ENCODE measurements around the gene ARHGAP26.

Gene ARHGAP26

DNA sequence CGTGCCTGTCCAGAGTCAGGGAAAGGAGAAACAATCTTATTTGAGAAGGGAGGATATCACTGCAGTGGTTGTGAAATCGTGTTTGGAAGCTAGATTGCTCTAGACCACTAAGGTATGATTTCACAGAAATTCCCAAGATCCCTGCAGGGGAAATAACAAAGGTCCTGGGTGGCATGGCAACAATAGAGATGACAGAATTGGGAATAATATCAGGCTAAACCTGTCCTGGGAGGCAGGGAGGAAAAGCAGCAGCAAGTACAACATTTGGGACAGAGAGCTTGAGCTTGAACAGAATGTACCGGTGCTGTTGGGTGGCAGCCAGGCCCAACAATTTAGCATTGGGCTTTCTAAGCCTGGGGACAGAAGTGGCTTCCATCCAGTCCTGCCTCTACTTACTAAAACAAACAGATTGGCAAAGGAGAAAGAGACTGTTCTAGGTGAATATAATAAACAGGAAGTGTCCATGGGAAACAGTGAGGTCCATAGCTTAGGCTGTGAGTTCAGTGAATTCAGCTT lies 17.0 kb upstream of the ARHGAP26 start:
- no peak for DNase-seq (ENCODE audit: low spot score)

- no peak for DNase-seq (ENCODE audit: low spot score)
These were observed 16.1 kb upstream of the ARHGAP26 start for GRCh38 chr5:142754031-142754430.

DNA sequence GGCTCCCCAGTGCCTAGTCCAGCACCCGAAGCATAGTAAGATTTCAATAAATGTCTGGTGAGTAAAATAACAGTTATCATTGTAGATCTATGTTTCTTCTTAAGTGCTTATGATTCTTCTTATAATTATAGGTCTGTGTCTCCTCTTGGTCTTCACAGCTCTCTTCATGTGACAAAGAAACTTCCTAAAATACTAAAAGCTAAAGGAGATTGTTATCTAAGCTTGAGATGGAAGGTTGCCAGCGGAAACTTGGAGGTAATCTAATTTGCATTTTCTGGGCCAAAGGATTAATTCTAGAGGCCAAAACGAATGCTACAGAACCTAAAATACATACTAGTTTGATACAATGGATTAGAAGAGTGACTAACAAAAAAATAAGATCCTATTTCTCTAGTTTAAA lies 13.6 kb upstream of the ARHGAP26 start:
- no peak for DNase-seq (ENCODE audit: low spot score)

DNA sequence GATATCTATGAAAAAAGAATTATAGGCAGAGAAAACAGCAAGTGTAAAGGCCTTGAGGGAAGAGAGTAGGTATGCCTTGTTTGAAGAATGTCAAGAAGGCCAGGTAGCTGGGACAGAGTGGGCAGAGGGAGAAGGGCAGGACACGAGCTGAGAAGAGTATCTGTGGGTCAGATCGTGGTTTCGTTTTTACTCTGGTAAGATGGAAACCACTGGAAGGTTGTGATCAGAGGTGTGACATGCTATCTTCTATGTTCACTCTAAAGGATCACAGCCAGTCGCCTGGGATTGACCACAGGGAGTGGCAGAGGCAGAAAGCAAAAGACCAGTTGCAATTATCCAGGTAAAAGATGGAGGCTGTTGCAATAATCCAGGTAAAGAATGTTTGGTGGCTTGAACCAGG lies 12.6 kb upstream of the ARHGAP26 start:
- no peak for DNase-seq (ENCODE audit: low spot score)

GRCh38 chr5:142758062-142758795 lies 11.9 kb upstream of the ARHGAP26 start:
- DNase-seq (ENCODE audit: low spot score) = no peak

- no peak for DNase-seq (ENCODE audit: low spot score)
These were observed 11.4 kb upstream of the ARHGAP26 start for GRCh38 chr5:142758796-142759145.

- no peak for DNase-seq (ENCODE audit: low spot score)
These were observed 6.5 kb upstream of the ARHGAP26 start for GRCh38 chr5:142763701-142764100.

DNA sequence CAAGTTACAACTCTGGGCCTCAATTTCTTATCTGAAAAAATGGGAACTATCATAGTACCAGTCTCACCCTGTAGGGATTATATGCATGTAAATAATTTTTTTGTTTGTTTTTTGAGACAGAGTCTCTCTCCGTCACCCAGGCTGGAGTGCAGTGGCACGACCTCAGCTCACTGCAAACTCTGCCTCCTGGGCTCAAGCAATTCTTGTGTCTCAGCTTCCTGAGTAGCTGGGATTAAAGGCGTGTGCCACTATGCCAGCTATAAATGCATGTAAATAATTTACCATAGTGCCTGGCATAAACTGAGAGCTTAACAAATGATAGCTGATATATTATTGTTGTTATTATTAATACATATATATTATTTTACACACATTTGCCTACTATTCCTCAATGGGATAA lies 3.0 kb upstream of the ARHGAP26 start:
- DNase-seq (ENCODE audit: low spot score) = no peak

DNA sequence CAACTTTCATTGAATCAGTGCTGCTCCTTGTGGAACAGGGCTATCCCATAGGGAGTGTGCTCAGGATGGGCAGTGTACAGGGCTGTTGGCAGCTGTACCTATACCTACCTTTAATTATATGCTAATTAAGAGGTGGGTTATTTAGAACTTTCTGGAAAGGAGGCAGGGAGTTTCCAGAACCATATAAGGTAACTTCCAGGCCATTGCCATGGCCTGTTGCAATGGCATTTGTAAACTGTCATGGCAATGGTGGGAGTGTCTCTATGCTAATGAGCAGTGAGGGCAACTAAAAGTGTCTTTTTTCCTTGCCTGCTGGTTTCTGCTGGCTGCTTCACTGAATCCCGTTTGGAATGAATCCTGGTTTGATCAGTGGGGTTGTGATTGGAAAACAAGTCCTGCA lies 2.3 kb upstream of the ARHGAP26 start:
- no peak for DNase-seq (ENCODE audit: low spot score)

GRCh38 chr5:142769251-142769792 lies 855 bp upstream of the ARHGAP26 start:
- DNase-seq (ENCODE audit: low spot score) = no peak

- no peak for DNase-seq (ENCODE audit: low spot score)
These were observed 753 bp downstream of the ARHGAP26 start for GRCh38 chr5:142770650-142771609.

DNA sequence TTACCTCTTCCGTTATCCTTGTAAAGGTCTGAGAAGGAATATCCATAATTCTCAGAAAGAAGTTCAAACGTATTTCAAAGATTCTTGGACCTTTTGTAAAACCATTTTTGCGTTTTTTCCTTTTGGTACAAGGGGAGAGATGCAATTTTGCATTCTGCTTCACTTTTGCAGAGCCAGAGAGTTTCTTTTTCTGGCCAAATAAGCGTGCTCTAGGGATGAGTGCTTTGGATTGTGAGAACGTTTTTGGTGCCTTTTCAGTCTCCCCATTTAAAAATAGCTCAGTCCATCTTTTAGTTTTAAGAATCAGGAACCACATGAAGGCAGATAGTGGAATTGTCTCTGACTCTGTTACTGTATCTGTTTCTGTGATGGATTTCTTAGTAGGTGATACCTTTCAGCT lies 1.5 kb downstream of the ARHGAP26 start:
- no peak for DNase-seq (ENCODE audit: low spot score)

DNA sequence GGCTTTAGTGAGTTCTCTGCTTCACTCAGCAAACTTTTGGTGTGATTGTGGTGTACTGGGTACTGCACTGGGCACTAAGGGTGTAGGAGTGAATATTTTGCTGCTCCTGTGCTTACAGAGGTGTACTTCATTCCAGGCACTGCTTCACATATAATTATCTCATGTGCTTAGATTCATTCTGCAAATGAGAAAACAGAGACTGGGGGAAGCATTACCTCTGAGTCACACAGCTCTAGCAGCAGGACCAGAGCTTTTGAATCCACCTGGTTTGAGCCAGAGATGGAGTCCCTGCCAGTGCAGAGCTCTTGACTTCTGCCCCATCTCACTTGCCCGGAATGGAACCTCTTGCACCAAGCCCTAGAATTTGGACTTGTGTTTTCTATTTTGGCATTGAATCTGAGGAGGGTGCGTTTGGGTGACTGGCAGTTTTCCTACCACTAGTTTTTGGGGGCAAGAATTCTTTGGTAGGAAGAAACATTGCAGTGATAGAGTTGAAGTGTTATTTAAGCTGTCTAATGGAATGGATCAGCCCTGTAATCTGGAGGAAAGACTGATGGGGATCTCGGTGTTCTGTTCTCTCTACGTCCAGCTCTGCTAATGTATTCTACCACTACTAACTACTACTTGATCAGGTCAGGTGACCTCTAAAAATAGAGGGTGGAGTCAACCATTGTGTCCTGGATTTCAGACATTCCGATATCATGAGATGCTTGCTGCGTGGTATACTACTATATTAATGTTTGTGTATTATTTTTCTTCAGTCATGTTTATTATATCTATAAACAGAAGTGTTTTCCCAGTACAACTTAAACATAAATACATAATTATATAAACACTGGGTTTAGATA lies 2.5 kb downstream of the ARHGAP26 start:
- DNase-seq (ENCODE audit: low spot score) = no peak

- DNase-seq (ENCODE audit: low spot score) = no peak
These were observed 6.9 kb downstream of the ARHGAP26 start for GRCh38 chr5:142777099-142777498.

DNA sequence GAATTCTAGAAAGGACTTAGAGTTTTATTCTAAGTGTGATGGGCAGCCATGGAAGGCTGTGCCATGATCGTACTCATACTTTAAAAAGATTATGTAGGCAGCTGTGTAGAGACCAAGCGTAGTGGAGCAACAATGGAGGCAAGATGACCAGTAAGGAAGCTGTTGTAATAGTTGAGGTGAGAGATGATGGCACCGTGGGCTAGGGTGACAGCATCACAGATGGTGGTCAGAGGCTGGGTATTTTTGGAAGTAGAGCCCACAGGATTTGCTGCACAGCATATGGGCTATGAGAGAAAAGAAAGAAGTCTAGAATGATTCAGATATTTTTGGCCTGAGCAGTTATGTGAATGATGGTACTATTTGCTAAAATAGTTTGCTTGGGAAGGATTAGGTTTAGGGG lies 7.7 kb downstream of the ARHGAP26 start:
- DNase-seq (ENCODE audit: low spot score) = no peak

- DNase-seq (ENCODE audit: low spot score) = no peak
These were observed 9.1 kb downstream of the ARHGAP26 start for GRCh38 chr5:142779163-142779840.

DNA sequence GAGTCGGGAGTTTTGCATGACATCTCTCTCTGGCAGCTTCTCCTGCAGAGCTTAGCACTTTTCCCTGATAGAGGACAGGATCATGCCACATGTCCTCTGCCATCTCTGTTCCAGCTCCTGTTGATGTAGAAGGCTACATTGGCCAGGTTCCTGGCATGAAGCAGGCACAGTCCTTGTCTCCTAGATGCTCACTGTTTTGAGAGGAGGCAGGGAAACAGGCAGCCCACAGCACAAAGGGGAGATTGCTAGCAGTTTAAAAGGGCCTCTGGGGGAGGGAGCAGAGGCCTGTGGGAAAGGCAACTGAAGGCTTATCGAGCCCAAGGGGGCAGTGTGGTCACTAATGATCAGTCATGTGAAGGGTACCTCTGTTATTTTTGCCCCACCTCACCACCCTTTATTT lies 10.7 kb downstream of the ARHGAP26 start:
- DNase-seq (ENCODE audit: low spot score) = no peak

GRCh38 chr5:142782976-142783530 lies 12.9 kb downstream of the ARHGAP26 start:
- peak; percentile 17 for DNase-seq (ENCODE audit: low spot score)

DNA sequence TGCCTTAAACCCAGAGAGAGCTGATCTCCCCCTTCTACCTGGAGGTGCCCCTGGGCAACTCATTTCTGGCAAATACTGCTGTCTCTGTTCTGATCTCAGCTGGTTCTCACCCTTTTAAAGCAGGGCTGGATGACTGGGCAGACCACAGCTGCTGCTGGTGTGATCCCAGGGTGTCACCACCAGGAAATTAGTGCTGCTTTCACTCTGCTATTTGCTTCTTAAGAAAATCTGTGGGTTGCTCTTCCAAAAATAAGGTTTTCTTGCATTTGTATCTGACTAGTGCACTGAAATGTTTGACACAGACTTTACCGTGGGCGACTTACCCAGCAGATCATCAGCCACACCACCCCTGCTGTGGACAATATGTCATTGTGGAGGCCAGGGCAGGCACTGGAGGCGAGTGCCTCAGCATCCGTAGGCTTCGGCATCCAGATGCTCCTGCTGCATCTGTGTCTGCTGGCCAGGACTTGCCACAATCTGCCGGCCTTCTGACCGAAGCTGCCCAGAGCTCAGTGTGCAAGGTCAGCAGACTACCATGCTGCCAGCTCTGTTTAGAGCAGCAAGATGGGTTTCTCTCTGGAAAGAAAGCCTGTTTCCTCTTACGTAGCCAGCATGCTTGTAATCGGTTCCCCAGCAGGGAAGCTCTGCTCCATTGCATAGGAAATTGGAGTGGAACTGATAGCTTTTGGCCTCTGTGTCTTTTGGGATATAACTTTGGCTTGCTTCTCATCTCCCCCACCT lies 13.6 kb downstream of the ARHGAP26 start:
- peak; percentile 47 for DNase-seq (ENCODE audit: low spot score)

- no peak for DNase-seq (ENCODE audit: low spot score)
These were observed 14.3 kb downstream of the ARHGAP26 start for GRCh38 chr5:142784401-142784955.
